H1 (cell line): ENCODE measurements around the gene ANKH. TPM values are rescaled to one million over a fixed set of nuclear protein-coding genes. Genes with fewer than 3 reads are reported as not detected.

Source experiments
- CTCF ChIA-PET: fragments of 300-600 bp; sonication (Branson Sonifier 250); formaldehyde crosslinking; loops from one replicate; lab custom pipeline; 2021; ENCODE audit not compliant: partially characterized antibody; lab: Charles Lee
- POLR2A ChIA-PET: fragments of 300-600 bp; sonication (Branson Sonifier 250); formaldehyde crosslinking; loops from one replicate; lab custom pipeline; 2021; ENCODE audit warnings: inconsistent platforms; ENCODE audit not compliant: partially characterized antibody; lab: Charles Lee
- DNase-seq, 2 experiments: peaks; one replicate each; pipeline versions ENCODE4 v3.0.0 to v3.0.0-alpha.2; 2010 to 2022; ENCODE audit warnings: low spot score in 2 of 2, low read depth in 1 of 2, mixed read lengths in 1 of 2
- FAIRE-seq: peaks from 2 replicates; lab custom pipeline; 2011; peaks lifted over from hg19 to GRCh38; lab: Jason Lieb, UNC
- H2AFZ ChIP-seq: 2 replicates; pipeline ENCODE4 v1.8.1; 2012; ENCODE audit warnings: low read length, inconsistent platforms
- H2AK5ac ChIP-seq: 2 replicates; pipeline ENCODE4 v1.6.1; 2013; ENCODE audit warnings: low read depth, low read length
- H2BK120ac ChIP-seq: replicated peaks from 2 replicates; pipeline ENCODE3; 2013; ENCODE audit warnings: low read depth, low read length, inconsistent platforms
- H2BK12ac ChIP-seq: 2 replicates; pipeline ENCODE4 v1.6.1; 2013; ENCODE audit warnings: low read depth, low read length
- H2BK15ac ChIP-seq: 2 replicates; pipeline ENCODE4 v1.6.1; 2013; ENCODE audit warnings: low read length
- H2BK20ac ChIP-seq: 2 replicates; pipeline ENCODE4 v1.6.1; 2013; ENCODE audit warnings: low read length
- H2BK5ac ChIP-seq: 2 replicates; pipeline ENCODE4 v1.6.1; 2013; ENCODE audit warnings: low read depth, low read length
- H3K14ac ChIP-seq: 2 replicates; pipeline ENCODE4 v1.6.1; 2013; ENCODE audit warnings: inconsistent platforms; ENCODE audit not compliant: insufficient read length
- H3K18ac ChIP-seq: 2 replicates; pipeline ENCODE4 v1.6.1; 2013; ENCODE audit warnings: low read length; ENCODE audit errors: extremely low read depth
- H3K23ac ChIP-seq: 2 replicates; pipeline ENCODE4 v1.6.1; 2013; ENCODE audit warnings: inconsistent platforms; ENCODE audit not compliant: insufficient read length
- H3K23me2 ChIP-seq: 2 replicates; pipeline ENCODE4 v1.6.1; 2013; ENCODE audit warnings: low read depth, low read length
- H3K27ac ChIP-seq: 2 replicates; pipeline ENCODE4 v1.6.1; 2011; ENCODE audit warnings: low read depth, low read length, inconsistent platforms
- H3K27me3 ChIP-seq, 4 experiments: replicated peaks in 1 of 4; 1 replicate in 1 of 4; 2 replicates in 3 of 4; pipeline versions ENCODE4 v1.6.1 to v1.8.1; 2011 to 2013; ENCODE audit warnings: low read length in 3 of 4, mild to moderate bottlenecking in 3 of 4, inconsistent platforms in 2 of 4, mixed read lengths in 2 of 4, moderate library complexity in 1 of 4; ENCODE audit not compliant: control insufficient read depth in 3 of 4, insufficient read depth in 3 of 4; ENCODE audit errors: extremely low read depth in 1 of 4
- H3K36me3 ChIP-seq, 4 experiments: 2 replicates each; pipeline versions ENCODE4 v1.6.1 to v1.8.1; 2011 to 2013; ENCODE audit warnings: mild to moderate bottlenecking in 4 of 4, low read length in 3 of 4, moderate library complexity in 2 of 4, control low read depth in 1 of 4, inconsistent platforms in 1 of 4; ENCODE audit not compliant: insufficient read depth in 4 of 4, control insufficient read depth in 2 of 4
- H3K4ac ChIP-seq: replicated peaks from 2 replicates; pipeline ENCODE3; 2013; ENCODE audit warnings: low read length, low read depth, mixed read lengths, inconsistent platforms; ENCODE audit not compliant: insufficient read length
- H3K4me1 ChIP-seq, 4 experiments: replicated peaks in 1 of 4; 1 replicate in 1 of 4; 2 replicates in 3 of 4; pipeline versions ENCODE4 v1.6.1 to v1.8.1; 2011 to 2013; ENCODE audit warnings: low read length in 3 of 4, inconsistent platforms in 2 of 4, mixed read lengths in 1 of 4; ENCODE audit not compliant: insufficient read depth in 4 of 4, control insufficient read depth in 3 of 4
- H3K4me2 ChIP-seq, 2 experiments: 2 replicates each; pipeline versions ENCODE4 v1.6.1 to v1.8.1; 2011 to 2013; ENCODE audit warnings: low read depth in 2 of 2, low read length in 2 of 2, control low read depth in 1 of 2, inconsistent platforms in 1 of 2, mild to moderate bottlenecking in 1 of 2; ENCODE audit not compliant: insufficient read depth in 1 of 2
- H3K4me3 ChIP-seq, 4 experiments: fragments of 200-600, 300-600 bp in 1 of 4; sonication (generic), shearing (Covaris generic), sonication (Bioruptor Twin) in 1 of 4; 2 replicates each; pipeline versions ENCODE4 v1.5.1 to v1.8.1; 2011 to 2016; ENCODE audit warnings: low read length in 4 of 4, low read depth in 3 of 4, control low read depth in 2 of 4, inconsistent platforms in 2 of 4, mild to moderate bottlenecking in 2 of 4, mixed read lengths in 1 of 4, moderate library complexity in 1 of 4; ENCODE audit not compliant: insufficient read depth in 2 of 4; ENCODE audit errors: extremely low read depth in 1 of 4
- H3K56ac ChIP-seq: replicated peaks from 2 replicates; pipeline ENCODE3; 2013; ENCODE audit warnings: low read depth, mild to moderate bottlenecking, mixed read lengths, low read length, inconsistent platforms; ENCODE audit not compliant: insufficient read length
- H3K79me1 ChIP-seq: 2 replicates; pipeline ENCODE4 v1.6.1; 2013; ENCODE audit warnings: low read depth, low read length, control low read depth
- H3K79me2 ChIP-seq, 2 experiments: 2 replicates each; pipeline versions ENCODE4 v1.6.1 to v1.8.1; 2012 to 2013; ENCODE audit warnings: low read length in 2 of 2, mild to moderate bottlenecking in 2 of 2, inconsistent platforms in 1 of 2; ENCODE audit not compliant: insufficient read depth in 2 of 2, control insufficient read depth in 1 of 2
- H3K9ac ChIP-seq, 4 experiments: replicated peaks in 1 of 4; 1 replicate in 1 of 4; 2 replicates in 3 of 4; pipeline versions ENCODE4 v1.6.1 to v1.8.1; 2011 to 2013; ENCODE audit warnings: low read depth in 3 of 4, low read length in 3 of 4, control low read depth in 2 of 4, mild to moderate bottlenecking in 2 of 4, moderate library complexity in 2 of 4, inconsistent platforms in 1 of 4; ENCODE audit errors: extremely low read depth in 1 of 4
- H3K9me3 ChIP-seq, 2 experiments: 2 replicates each; pipeline versions ENCODE4 v1.6.1 to v1.8.1; 2012 to 2013; ENCODE audit warnings: mild to moderate bottlenecking in 2 of 2, moderate library complexity in 2 of 2, control low read depth in 1 of 2, inconsistent platforms in 1 of 2, low read depth in 1 of 2, low read length in 1 of 2, mixed read lengths in 1 of 2; ENCODE audit not compliant: insufficient read depth in 2 of 2
- H4K20me1 ChIP-seq, 2 experiments: replicated peaks in 1 of 2; 2 replicates each; pipeline versions ENCODE3 to v1.8.1; 2011 to 2013; ENCODE audit warnings: inconsistent platforms in 2 of 2, low read length in 2 of 2, mild to moderate bottlenecking in 1 of 2; ENCODE audit not compliant: insufficient read depth in 2 of 2, control insufficient read depth in 1 of 2
- H4K5ac ChIP-seq: 2 replicates; pipeline ENCODE4 v1.6.1; 2013; ENCODE audit warnings: low read length, low read depth, mixed read lengths, inconsistent platforms; ENCODE audit not compliant: insufficient read length
- H4K8ac ChIP-seq: 2 replicates; pipeline ENCODE4 v1.8.0; 2013; ENCODE audit warnings: mild to moderate bottlenecking, moderate library complexity, low read length, inconsistent platforms; ENCODE audit not compliant: insufficient read depth; ENCODE audit errors: extremely low read depth
- H4K91ac ChIP-seq: replicated peaks from 2 replicates; pipeline ENCODE3; 2013; ENCODE audit warnings: low read length, mixed read lengths, inconsistent platforms; ENCODE audit not compliant: insufficient read length
- ATF2 ChIP-seq: IDR thresholded peaks from 2 replicates; pipeline ENCODE4 v1.6.1; 2012; ENCODE audit warnings: low read length, inconsistent platforms
- BACH1 ChIP-seq: IDR thresholded peaks from 2 replicates; pipeline ENCODE4 v1.6.1; 2012; ENCODE audit warnings: low read length, improper control_type of control experiment
- CTCF ChIP-seq, 3 experiments: IDR thresholded peaks; 1 replicate in 2 of 3; 2 replicates in 1 of 3; pipeline versions ENCODE4 v1.5.1 to v1.6.1; 2011; ENCODE audit warnings: low read length in 3 of 3, mild to moderate bottlenecking in 3 of 3, inconsistent platforms in 2 of 3, low read depth in 1 of 3, moderate library complexity in 1 of 3; ENCODE audit not compliant: insufficient read depth in 1 of 3; ENCODE audit errors: control extremely low read depth in 1 of 3
- E2F6 ChIP-seq: IDR thresholded peaks from 2 replicates; pipeline ENCODE4 v1.6.1; 2012; ENCODE audit warnings: inconsistent platforms
- HDAC6 ChIP-seq: IDR thresholded peaks from one replicate; pipeline ENCODE4 v1.7.1; 2012; ENCODE audit warnings: low read depth, mild to moderate bottlenecking, inconsistent platforms, low read length, moderate library complexity
- NANOG ChIP-seq: IDR thresholded peaks from 2 replicates; pipeline ENCODE4 v1.6.1; 2011; ENCODE audit warnings: low read length, low read depth, mild to moderate bottlenecking, inconsistent platforms; ENCODE audit not compliant: insufficient read depth, poor library complexity, severe bottlenecking
- RBBP5 ChIP-seq: IDR thresholded peaks from 2 replicates; pipeline ENCODE4 v1.7.1; 2012; ENCODE audit warnings: low read depth, mild to moderate bottlenecking, inconsistent platforms, low read length, moderate library complexity, borderline replicate concordance
- TBP ChIP-seq: IDR thresholded peaks from 2 replicates; pipeline ENCODE4 v1.6.1; 2011; ENCODE audit warnings: low read depth, low read length, improper control_type of control experiment
- TCF12 ChIP-seq: IDR thresholded peaks from 2 replicates; pipeline ENCODE4 v1.6.1; 2011; ENCODE audit warnings: low read depth, mild to moderate bottlenecking, low read length
- WGBS, 2 experiments: shearing (Covaris generic) in 1 of 2; methylation state at CpG; one replicate each; pipeline versions ENCODE4 v1.1.6 to v1.1.7; 2013 to 2015; ENCODE audit warnings: low lambda C conversion rate in 2 of 2, mixed read lengths in 2 of 2, inconsistent platforms in 1 of 2, low coverage in 1 of 2, missing lambda C conversion rate in 1 of 2; ENCODE audit not compliant: insufficient replicate concordance in 2 of 2, insufficient coverage in 1 of 2, insufficient read length in 1 of 2; ENCODE audit errors: extremely low coverage in 1 of 2, missing lambda C conversion rate in 1 of 2; 5-methylcytosine and 5-hydroxymethylcytosine counted together
- polyA plus RNA-seq, 7 experiments: library from polyadenylated mRNA; depleted of rRNA in 3 of 7; stranded (reverse) in 5 of 7; unstranded in 2 of 7; fragments of >200 nt in 5 of 7; fragments of 200-250 nt in 2 of 7; gene quantifications; 1 replicate in 5 of 7; 2 replicates in 1 of 7; 4 replicates in 1 of 7; pipeline versions ENCODE4 v1.2.1 to v1.2.3, GENCODE V29; 2011 to 2013; ENCODE audit warnings: missing spikeins in 2 of 7, mixed read lengths in 2 of 7
- total RNA-seq: library from RNA; stranded (reverse); fragmentation: NEBNext Ultra II Directional; extraction: Animal tissue kit (Norgen Biotek cat#: 25700); gene quantifications from 2 replicates; pipeline ENCODE4 v1.2.1, GENCODE V29; 2021

ANKH gene
- total and polyA plus RNA-seq, 2 of the 8 experiments (the other 6 are each of a cell fraction or from before 2014, with no cell fraction given) = 5.3 to 13.0 TPM

- no peak overlapping the region for H2BK15ac ChIP-seq
- H4K8ac ChIP-seq = no peak overlapping the region
- H3K18ac ChIP-seq = no peak overlapping the region
- H3K56ac ChIP-seq = no peak overlapping the region
- H4K5ac ChIP-seq = no peak overlapping the region
- POLR2A ChIA-PET = no interaction called here
- H3K36me3 ChIP-seq = no peaks in the 10 kb centered on the region
- H4K91ac ChIP-seq = no peak overlapping the region
- H3K4me1 ChIP-seq = no peaks in the 10 kb centered on the region
- 100% methylated on average over 2 of the region's 2 CpGs; no CpG with 5 or more reads in 1 of the 2 experiments for WGBS, 2 experiments
- no peak overlapping the region for H3K4me3 ChIP-seq
- H2AFZ ChIP-seq = no peak overlapping the region
- no peaks in the 10 kb centered on the region for H3K23me2 ChIP-seq
- CTCF ChIA-PET = interaction anchor here (0.7 to 1.9 kb wide), 2 partner anchors 9 to 32 kb away, joined by 4 to 5 read pairs; no protein-coding TSS in a partner anchor
- H3K9me3 ChIP-seq = no peaks in the 10 kb centered on the region
- H3K9ac ChIP-seq = no peak overlapping the region
- no peak overlapping the region for H3K23ac ChIP-seq
- DNase-seq = no peak
- H3K4me2 ChIP-seq = no peak overlapping the region
- no peaks in the 10 kb centered on the region for H3K79me2 ChIP-seq
- no peak overlapping the region for H2BK120ac ChIP-seq
- H3K27ac ChIP-seq = no peak overlapping the region
- no peaks in the 10 kb centered on the region for H3K79me1 ChIP-seq
- no peak overlapping the region for H2BK20ac ChIP-seq
- no peaks in the 10 kb centered on the region for H3K27me3 ChIP-seq
- no peak overlapping the region for H2BK5ac ChIP-seq
- FAIRE-seq = no peak
- no peaks in the 10 kb centered on the region for H4K20me1 ChIP-seq
- no peak overlapping the region for H2AK5ac ChIP-seq
- no peak overlapping the region for H3K4ac ChIP-seq
- H2BK12ac ChIP-seq = no peak overlapping the region
- no peak overlapping the region for H3K14ac ChIP-seq
- TF ChIP-seq E2F6 (no peak), TBP (no peak), HDAC6 (no peak), TCF12 (no peak), RBBP5 (no peak), ATF2 (no peak), CTCF (IDR thresholded peaks at IDR 0.05; ENCODE audit: control extremely low read depth in 1 of 3, insufficient read depth in 1 of 3, low read depth in 1 of 3, low read length in 3 of 3) (no peak), BACH1 (no peak), NANOG (no peak)
Measured at GRCh38 chr5:14831006-14831338, 40.6 kb downstream of the ANKH start.
